K562 (cell line): ENCODE data around the gene KCNN4. TPM values are rescaled to one million over a fixed set of nuclear protein-coding genes. Genes with fewer than 3 reads are reported as not detected.

Source experiments
- ATAC-seq: fragments of 200-7000 bp; cut with Tn5 transposase; 3 replicates; pipeline ENCODE4 v1.9.1; 2020; ENCODE audit warnings: moderate library complexity
- BruUV-seq: library from RNA; stranded (reverse); fragments of 400-500 nt; replicated peaks from 2 replicates; lab custom pipeline; 2021; lab: Mats Ljungman, UMichigan
- CTCF ChIA-PET: fragments of 300-600 bp; formaldehyde crosslinking; extraction: SDS; loops from one replicate; lab custom pipeline; 2021; ENCODE audit warnings: low intra/inter-chr PET ratio; lab: Yijun Ruan, JAX
- POLR2A ChIA-PET: fragments of 300-600, 350-650 bp; sonication (Branson Sonifier 250); formaldehyde crosslinking; extraction: SDS; loops from one replicate; lab custom pipeline; 2021; ENCODE audit warnings: antibody characterized with exemption, inconsistent platforms; lab: Yijun Ruan, JAX
- DNase-seq, 4 experiments: peaks; one replicate each; pipeline versions ENCODE4 v3.0.0 to v3.0.0-alpha.2; 2011 to 2018; ENCODE audit warnings: low spot score in 3 of 4, mixed read lengths in 3 of 4; ENCODE audit errors: extremely low read depth in 1 of 4
- FAIRE-seq: peaks from 2 replicates; lab custom pipeline; 2011; peaks lifted over from hg19 to GRCh38; lab: Jason Lieb, UNC
- H2AFZ ChIP-seq: 2 replicates; pipeline ENCODE4 v1.6.0; 2011; ENCODE audit warnings: low read depth, low read length, control low read depth, inconsistent platforms
- H3K27ac ChIP-seq: fragments of 200-600 bp; 3 replicates; pipeline ENCODE4 v1.8.0; 2011; ENCODE audit warnings: low read depth, mild to moderate bottlenecking, control low read depth, inconsistent platforms, low read length, moderate library complexity, mixed read lengths; ENCODE audit errors: extremely low read depth
- H3K27me3 ChIP-seq, 2 experiments: fragments of 300-600 bp in 1 of 2; 2 replicates in 1 of 2; 3 replicates in 1 of 2; pipeline versions ENCODE4 v1.6.0 to v1.8.0; 2011; ENCODE audit warnings: inconsistent platforms in 2 of 2, low read length in 2 of 2, mild to moderate bottlenecking in 1 of 2, mixed read lengths in 1 of 2, moderate library complexity in 1 of 2; ENCODE audit not compliant: control insufficient read depth in 2 of 2, insufficient read depth in 2 of 2
- H3K36me3 ChIP-seq: fragments of 300-600 bp; 3 replicates; pipeline ENCODE4 v1.8.0; 2011; ENCODE audit warnings: mild to moderate bottlenecking, low read length, inconsistent platforms; ENCODE audit not compliant: control insufficient read depth, insufficient read depth
- H3K4me1 ChIP-seq, 2 experiments: fragments of 200-600 bp in 1 of 2; replicated peaks in 1 of 2; 2 replicates in 1 of 2; 3 replicates in 1 of 2; pipeline versions ENCODE4 v1.5.1 to v1.8.0; 2011; ENCODE audit warnings: inconsistent platforms in 2 of 2, low read length in 2 of 2, mild to moderate bottlenecking in 1 of 2, mixed read lengths in 1 of 2, moderate library complexity in 1 of 2; ENCODE audit not compliant: control insufficient read depth in 2 of 2, insufficient read depth in 2 of 2
- H3K4me2 ChIP-seq: 2 replicates; pipeline ENCODE4 v1.6.1; 2011; ENCODE audit warnings: low read length, control low read depth, inconsistent platforms, mixed read lengths; ENCODE audit not compliant: insufficient read depth
- H3K4me3 ChIP-seq: fragments of 200-600 bp; sonication (generic), shearing (Covaris generic); 2 replicates; pipeline ENCODE4 v1.5.1; 2016; ENCODE audit warnings: control low read depth, inconsistent platforms
- H3K79me2 ChIP-seq: fragments of 200-600 bp; 3 replicates; pipeline ENCODE4 v1.8.0; 2011; ENCODE audit warnings: low read length, inconsistent platforms; ENCODE audit not compliant: control insufficient read depth, insufficient read depth
- H3K9ac ChIP-seq, 2 experiments: 2 replicates each; pipeline versions ENCODE4 v1.6.0 to v1.6.1; 2011; ENCODE audit warnings: low read depth in 2 of 2, low read length in 2 of 2, control low read depth in 1 of 2, inconsistent platforms in 1 of 2, mild to moderate bottlenecking in 1 of 2, mixed read lengths in 1 of 2; ENCODE audit not compliant: insufficient read depth in 1 of 2
- H3K9me1 ChIP-seq: one replicate; pipeline ENCODE4 v1.6.0; 2011; ENCODE audit warnings: inconsistent platforms, mild to moderate bottlenecking, low read length, moderate library complexity; ENCODE audit not compliant: control insufficient read depth, insufficient read depth
- H3K9me3 ChIP-seq: replicated peaks from 2 replicates; pipeline ENCODE4 v1.5.1; 2011; ENCODE audit warnings: low read depth, low read length, inconsistent platforms; ENCODE audit not compliant: control insufficient read depth, insufficient read depth
- H4K20me1 ChIP-seq: replicated peaks from 2 replicates; pipeline ENCODE4 v1.6.1; 2011; ENCODE audit warnings: low read length, inconsistent platforms, mixed read lengths; ENCODE audit not compliant: control insufficient read depth, insufficient read depth
- BACH1 ChIP-seq: fragments of 200-800 bp; sonication (Bioruptor generic); IDR thresholded peaks from 2 replicates; pipeline ENCODE4 v1.6.1; 2016; ENCODE audit warnings: missing genetic modification characterization, missing compliant biosample characterization
- IRF2 ChIP-seq: sonication (generic); formaldehyde crosslinking; IDR thresholded peaks from 2 replicates; pipeline ENCODE4 v1.8.1; 2022; ENCODE audit warnings: mild to moderate bottlenecking, missing genetic modification reagents
- KHSRP ChIP-seq: fragments of 450-650 bp; IDR thresholded peaks from 2 replicates; pipeline ENCODE4 v1.6.1; 2017
- MAFK ChIP-seq: IDR thresholded peaks from 2 replicates; pipeline ENCODE4 v1.6.1; 2011; ENCODE audit warnings: low read length, improper control_type of control experiment
- NCOA4 ChIP-seq: fragments of 450-650 bp; IDR thresholded peaks from 2 replicates; pipeline ENCODE4 v1.6.1; 2018; ENCODE audit warnings: mild to moderate bottlenecking; ENCODE audit not compliant: partially characterized antibody
- NEUROD1 ChIP-seq: fragments of 150-350 bp; IDR thresholded peaks from 2 replicates; pipeline ENCODE4 v1.6.1; 2014; ENCODE audit warnings: borderline replicate concordance, low read length, low read depth; ENCODE audit not compliant: partially characterized antibody
- PKNOX1 ChIP-seq: fragments of 450-650 bp; IDR thresholded peaks from 2 replicates; pipeline ENCODE4 v1.6.1; 2016
- RAD21 ChIP-seq, 2 experiments: fragments of 250-450 bp in 1 of 2; fragments of 450-650 bp in 1 of 2; sonication (Bioruptor Pico) in 1 of 2; formaldehyde crosslinking in 1 of 2; IDR thresholded peaks in 1 of 2; conservative IDR thresholded peaks in 1 of 2; 2 replicates each; pipeline versions ENCODE4 v1.4.0 to v1.8.0; 2020 to 2022; ENCODE audit warnings: mild to moderate bottlenecking in 2 of 2, moderate library complexity in 1 of 2
- SMAD3 ChIP-seq: fragments of 450-650 bp; formaldehyde crosslinking; conservative IDR thresholded peaks from 2 replicates; pipeline ENCODE4 v1.4.0; 2020; ENCODE audit warnings: mild to moderate bottlenecking
- U2AF2 ChIP-seq: fragments of 200-400 bp; formaldehyde crosslinking; optimal IDR thresholded peaks from 2 replicates; pipeline ENCODE3; 2017; ENCODE audit warnings: low read depth, mild to moderate bottlenecking, low read length
- ZBTB12 ChIP-seq: fragments of 250-450 bp; sonication (Bioruptor Pico); IDR thresholded peaks from 2 replicates; pipeline ENCODE4 v1.4.0; 2020
- ZNF407 ChIP-seq: fragments of 450-650 bp; IDR thresholded peaks from 2 replicates; pipeline ENCODE4 v1.6.1; 2016; ENCODE audit warnings: low read depth
- ZSCAN29 ChIP-seq: fragments of 450-650 bp; IDR thresholded peaks from 2 replicates; pipeline ENCODE4 v1.6.1; 2017
- WGBS: fragments of 100-300 bp; shearing (Covaris generic); methylation state at CpG from one replicate; pipeline ENCODE4 v1.1.6; 2016; ENCODE audit warnings: low coverage, mixed read lengths; ENCODE audit not compliant: insufficient coverage; ENCODE audit errors: missing lambda C conversion rate; 5-methylcytosine and 5-hydroxymethylcytosine counted together
- in situ Hi-C: fragments of 300-500 bp; cut with MboI; formaldehyde crosslinking; loops from 4 replicates; pipeline ENCODE4 v1.15.0; 2018; ENCODE audit warnings: inconsistent platforms, mixed read lengths
- intact Hi-C: fragments of 100-400 bp; cut with micrococcal nuclease; formaldehyde crosslinking; loops from 2 replicates; pipeline ENCODE4 v1.14.2; 2022
- polyA plus RNA-seq, 8 experiments: library from polyadenylated mRNA; depleted of rRNA in 4 of 8; stranded (reverse) in 5 of 8; unstranded in 3 of 8; fragments of >200 nt; fragmentation: Nextera tagmentation in 2 of 8; fragmentation: Illumina TruSeq in 1 of 8; extraction: Ambion mirVana in 2 of 8; extraction: Trizol in 1 of 8; gene quantifications; 2 replicates each; pipeline versions ENCODE4 v1.2.1 to v1.2.3, GENCODE V29; 2011 to 2014; ENCODE audit warnings: inconsistent platforms in 1 of 8, missing spikeins in 1 of 8
- total RNA-seq, 7 experiments: library from RNA; depleted of rRNA in 6 of 7; stranded (reverse); fragments of >200 nt in 6 of 7; fragmentation: Illumina TruSeq in 2 of 7; extraction: Trizol in 2 of 7; gene quantifications; 2 replicates each; pipeline versions ENCODE4 v1.2.1 to v1.2.3, GENCODE V29; 2011 to 2021; ENCODE audit warnings: low replicate concordance in 1 of 7

KCNN4 gene
- total and polyA plus RNA-seq, 9 of the 15 experiments (the other 6 are each of a cell fraction or from before 2014, with no cell fraction given) = 0.53 to 37.7 (median 25.9) TPM

GRCh38 chr19:43749898-43750297 is 30.9 kb downstream of the KCNN4 start (continued):
- no peak for TF ChIP-seq KHSRP
- TF ChIP-seq NCOA4 = no peak
- TF ChIP-seq NEUROD1 = no peak
- no peak for TF ChIP-seq ZBTB12 (CRISPR knock-in tag)
- no peak for TF ChIP-seq IRF2 (CRISPR knock-in tag)
- no peak for TF ChIP-seq U2AF2
- no peak for TF ChIP-seq SMAD3 (CRISPR knock-in tag)
- TF ChIP-seq ZSCAN29 = no peak
- TF ChIP-seq, all 486 proteins: peak for 0

- Histone ChIP-seq H3K4me2 (no peak overlapping the region), H3K9ac (no peak overlapping the region), H3K9me3 (no peaks in the 10 kb centered on the region), H4K20me1 (no peaks in the 10 kb centered on the region), H3K9me1 (no peaks in the 10 kb centered on the region), H3K4me1 (peaks cover 9 to 14% of the 10 kb centered on the region in 2 experiments), H2AFZ (no peak overlapping the region), H3K27me3 (no peaks in the 10 kb centered on the region), H3K79me2 (peaks cover 33% of the 10 kb centered on the region), H3K36me3 (peaks cover 81% of the 10 kb centered on the region), H3K27ac (no peak overlapping the region), H3K4me3 (no peak overlapping the region)
- in situ Hi-C loops = loop anchor here (5.0 kb wide), 1 partner anchor 33 kb away; the partner anchor contains the start of gene KCNN4
- ATAC-seq (no peak), FAIRE-seq (no peak), DNase-seq (no peak)
- CTCF ChIA-PET = no interaction called here
- WGBS = 83% methylated on average over 7 of the region's 7 CpGs
- intact Hi-C loops = no loop called here
- BruUV-seq = no TSS peak
- POLR2A ChIA-PET = interaction anchor here (0.8 kb wide), 1 partner anchor 15 kb away, joined by 4 read pairs; no protein-coding TSS in a partner anchor
- TF ChIP-seq BACH1 (tag) (no peak), RAD21 (CRISPR knock-in tag; conservative IDR thresholded peaks at IDR 0.05 in 1 of 2, IDR thresholded peaks at IDR 0.05 in 1 of 2) (no peak), PKNOX1 (no peak), ZNF407 (no peak), MAFK (peak; percentile 7; the same call in 1 of the 2 replicates)
Observed at GRCh38 chr19:43749152-43749551, 31.6 kb downstream of the KCNN4 start.
